ENCODE measurements around the gene TTC9C. TPM values are rescaled to one million over a fixed set of nuclear protein-coding genes. Genes with fewer than 3 reads are reported as not detected.

Gene TTC9C
- total and polyA plus RNA-seq, 2 of the 13 experiments (the other 11 are each of a cell fraction or from before 2014, with no cell fraction given) = 28.0 to 36.4 TPM

GRCh38 chr11:62678770-62679696 lies 49.3 kb upstream of the TTC9C start, which contains the start of gene UBXN1 (continued):
- TF ChIP-seq ZNF777 (CRISPR knock-in tag; IDR thresholded peaks at IDR 0.05) (peak; percentile 88), ZNF10 (CRISPR knock-in tag; IDR thresholded peaks at IDR 0.05; ENCODE audit: borderline replicate concordance, low read depth) (no peak), CREB3 (CRISPR knock-in tag; IDR thresholded peaks at IDR 0.05) (no peak), KDM3A (CRISPR knock-in tag; IDR thresholded peaks at IDR 0.05; ENCODE audit: low read depth) (peak; percentile 71; the same call in 1 of the 2 replicates), ZNF512 (CRISPR knock-in tag; IDR thresholded peaks at IDR 0.05) (no peak), ZMAT5 (CRISPR knock-in tag; IDR thresholded peaks at IDR 0.05; ENCODE audit: borderline replicate concordance, low read depth) (no peak), GABPA (IDR thresholded peaks at IDR 0.05; ENCODE audit: low read depth, low read length) (peak; percentile 90), GABPA (CRISPR knock-in tag; IDR thresholded peaks at IDR 0.05; ENCODE audit: low read depth) (peak; percentile 97), ATF2 (CRISPR knock-in tag; IDR thresholded peaks at IDR 0.05) (peak; percentile 71), NFYC (CRISPR knock-in tag; IDR thresholded peaks at IDR 0.05) (no peak; the same call in 1 of the 2 replicates), MTERF4 (CRISPR knock-in tag; IDR thresholded peaks at IDR 0.05) (0 out of 2 replicates have a peak, but pooled peaks have one; percentile 51), ZNF530 (CRISPR knock-in tag; IDR thresholded peaks at IDR 0.05; ENCODE audit: low read depth) (no peak), ZNF431 (CRISPR knock-in tag; IDR thresholded peaks at IDR 0.05; ENCODE audit: borderline replicate concordance, low read depth) (no peak), ZNF609 (CRISPR knock-in tag; IDR thresholded peaks at IDR 0.05; ENCODE audit: borderline replicate concordance) (no peak), ZNF33B (CRISPR knock-in tag; IDR thresholded peaks at IDR 0.05) (no peak)
